Measurements from ENCODE around the gene ZNF280A. TPM values are rescaled to one million over a fixed set of nuclear protein-coding genes. Genes with fewer than 3 reads are reported as not detected.

ZNF280A gene
- total and polyA plus RNA-seq, 9 of the 15 experiments (the other 6 are each of a cell fraction or from before 2014, with no cell fraction given), result 19.0 to 40.8 (median 28.6) TPM

- TF ChIP-seq CBX3 (IDR thresholded peaks at IDR 0.05; ENCODE audit: borderline replicate concordance in 1 of 2, low read length in 2 of 2) (0 out of 3 replicates have a peak, but pooled peaks of 1 of the 2 experiments have one; percentile 14), ZNF184 (CRISPR knock-in tag; IDR thresholded peaks at IDR 0.05) (peak; percentile 73; the same call in 1 of the 2 replicates), ZFX (CRISPR knock-in tag; IDR thresholded peaks at IDR 0.05) (peak; percentile 32; the same call in 1 of the 2 replicates), PHTF2 (CRISPR knock-in tag; IDR thresholded peaks at IDR 0.05) (0 out of 2 replicates have a peak, but pooled peaks have one; percentile 18), TAF7 (tag; IDR thresholded peaks at IDR 0.05) (no peak), CUX1 (CRISPR knock-in tag; IDR thresholded peaks at IDR 0.05) (no peak), KLF10 (CRISPR knock-in tag; IDR thresholded peaks at IDR 0.05) (0 out of 2 replicates have a peak, but pooled peaks have one; percentile 39), RFX7 (CRISPR knock-in tag; IDR thresholded peaks at IDR 0.05) (peak; percentile 41; the same call in 1 of the 2 replicates), IFI16 (CRISPR knock-in tag; IDR thresholded peaks at IDR 0.05) (peak; percentile 54; the same call in 1 of the 2 replicates), ZFP36 (IDR thresholded peaks at IDR 0.05; ENCODE audit: low read depth, low read length, partially characterized antibody) (no peak), ZNF584 (CRISPR knock-in tag; IDR thresholded peaks at IDR 0.05; ENCODE audit: low read depth) (0 out of 2 replicates have a peak, but pooled peaks have one; percentile 2), ZBTB12 (CRISPR knock-in tag; IDR thresholded peaks at IDR 0.05) (no peak), MTF1 (CRISPR knock-in tag; IDR thresholded peaks at IDR 0.05; ENCODE audit: borderline replicate concordance) (0 out of 2 replicates have a peak, but pooled peaks have one; percentile 15), MLX (CRISPR knock-in tag; conservative IDR thresholded peaks at IDR 0.05) (peak in 1 of 2 experiments; percentile 66; a peak in 1 of 4 replicates), FOXJ3 (CRISPR knock-in tag; IDR thresholded peaks at IDR 0.05) (0 out of 2 replicates have a peak, but pooled peaks have one; percentile 6)
- TF ChIP-seq, protein P1, sequence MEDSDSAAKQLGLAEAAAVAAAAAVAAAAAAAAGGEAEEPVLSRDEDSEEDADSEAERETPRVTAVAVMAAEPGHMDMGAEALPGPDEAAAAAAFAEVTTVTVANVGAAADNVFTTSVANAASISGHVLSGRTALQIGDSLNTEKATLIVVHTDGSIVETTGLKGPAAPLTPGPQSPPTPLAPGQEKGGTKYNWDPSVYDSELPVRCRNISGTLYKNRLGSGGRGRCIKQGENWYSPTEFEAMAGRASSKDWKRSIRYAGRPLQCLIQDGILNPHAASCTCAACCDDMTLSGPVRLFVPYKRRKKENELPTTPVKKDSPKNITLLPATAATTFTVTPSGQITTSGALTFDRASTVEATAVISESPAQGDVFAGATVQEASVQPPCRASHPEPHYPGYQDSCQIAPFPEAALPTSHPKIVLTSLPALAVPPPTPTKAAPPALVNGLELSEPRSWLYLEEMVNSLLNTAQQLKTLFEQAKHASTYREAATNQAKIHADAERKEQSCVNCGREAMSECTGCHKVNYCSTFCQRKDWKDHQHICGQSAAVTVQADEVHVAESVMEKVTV (CRISPR knock-in tag; IDR thresholded peaks at IDR 0.05), result no peak
- TF ChIP-seq, protein P2, sequence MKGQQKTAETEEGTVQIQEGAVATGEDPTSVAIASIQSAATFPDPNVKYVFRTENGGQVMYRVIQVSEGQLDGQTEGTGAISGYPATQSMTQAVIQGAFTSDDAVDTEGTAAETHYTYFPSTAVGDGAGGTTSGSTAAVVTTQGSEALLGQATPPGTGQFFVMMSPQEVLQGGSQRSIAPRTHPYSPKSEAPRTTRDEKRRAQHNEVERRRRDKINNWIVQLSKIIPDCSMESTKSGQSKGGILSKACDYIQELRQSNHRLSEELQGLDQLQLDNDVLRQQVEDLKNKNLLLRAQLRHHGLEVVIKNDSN (CRISPR knock-in tag; IDR thresholded peaks at IDR 0.05), result no peak
Measured at GRCh38 chr22:22534604-22535415, 14.7 kb upstream of the ZNF280A start (continued).

Data from K562 (cell line).